HepG2 (cell line): Measurements from ENCODE around the gene LYRM1. TPM values are rescaled to one million over a fixed set of nuclear protein-coding genes. Genes with fewer than 3 reads are reported as not detected.

Experiments
- ATAD3A ChIP-seq: sonication (generic); formaldehyde crosslinking; IDR thresholded peaks from 2 replicates; pipeline ENCODE4 v1.4.0; 2020; ENCODE audit warnings: missing genetic modification reagents
- DPF2 ChIP-seq: sonication (generic); formaldehyde crosslinking; IDR thresholded peaks from 2 replicates; pipeline ENCODE4 v1.4.0; 2020; ENCODE audit warnings: mild to moderate bottlenecking, low read depth, missing genetic modification reagents, borderline replicate concordance
- EEA1 ChIP-seq: sonication (generic); formaldehyde crosslinking; IDR thresholded peaks from 2 replicates; pipeline ENCODE4 v1.5.1; 2020; ENCODE audit warnings: mild to moderate bottlenecking, missing genetic modification reagents, borderline replicate concordance
- FOXJ3 ChIP-seq: sonication (generic); formaldehyde crosslinking; IDR thresholded peaks from 2 replicates; pipeline ENCODE4 v1.4.0; 2020; ENCODE audit warnings: missing genetic modification reagents, mild to moderate bottlenecking, borderline replicate concordance
- FOXO1 ChIP-seq: sonication (generic); formaldehyde crosslinking; IDR thresholded peaks from 2 replicates; pipeline ENCODE4 v1.4.0; 2020; ENCODE audit warnings: missing genetic modification reagents
- HNRNPK ChIP-seq: fragments of 200-400 bp; formaldehyde crosslinking; IDR thresholded peaks from 2 replicates; pipeline ENCODE4 v1.6.1; 2018; ENCODE audit warnings: low read length, low read depth, moderate library complexity, mild to moderate bottlenecking; ENCODE audit not compliant: poor library complexity, severe bottlenecking
- IRF2 ChIP-seq: IDR thresholded peaks from 2 replicates; pipeline ENCODE4 v1.6.1; 2018; ENCODE audit warnings: missing genetic modification reagents, missing compliant biosample characterization
- KLF9 ChIP-seq: IDR thresholded peaks from 2 replicates; pipeline ENCODE4 v1.6.1; 2016; ENCODE audit warnings: low read depth
- LCORL ChIP-seq, 2 experiments: fragments of 450-650 bp in 1 of 2; sonication (generic) in 1 of 2; formaldehyde crosslinking in 1 of 2; IDR thresholded peaks; 2 replicates each; pipeline versions ENCODE4 v1.5.0 to v1.6.1; 2017 to 2020; ENCODE audit warnings: antibody characterized with exemption in 1 of 2, missing genetic modification reagents in 1 of 2
- MEIS2 ChIP-seq: sonication (generic); formaldehyde crosslinking; IDR thresholded peaks from 2 replicates; pipeline ENCODE4 v1.9.0; 2021; ENCODE audit warnings: mild to moderate bottlenecking, missing genetic modification reagents
- MXI1 ChIP-seq: IDR thresholded peaks from 3 replicates; pipeline ENCODE4 v1.6.1; 2012; ENCODE audit warnings: low read depth, low read length, inconsistent platforms, borderline replicate concordance
- NFE2L1 ChIP-seq: sonication (generic); formaldehyde crosslinking; IDR thresholded peaks from 2 replicates; pipeline ENCODE4 v1.4.0; 2020; ENCODE audit warnings: missing genetic modification reagents, mild to moderate bottlenecking, borderline replicate concordance
- SP2 ChIP-seq: sonication (generic); formaldehyde crosslinking; IDR thresholded peaks from 2 replicates; pipeline ENCODE4 v1.5.1; 2020; ENCODE audit warnings: mild to moderate bottlenecking, missing genetic modification reagents
- WIZ ChIP-seq: sonication (generic); formaldehyde crosslinking; IDR thresholded peaks from 2 replicates; pipeline ENCODE4 v1.5.1; 2020; ENCODE audit warnings: mild to moderate bottlenecking, missing genetic modification reagents
- ZKSCAN5 ChIP-seq: sonication (generic); formaldehyde crosslinking; IDR thresholded peaks from 2 replicates; pipeline ENCODE4 v1.5.1; 2020; ENCODE audit warnings: mild to moderate bottlenecking, missing genetic modification reagents
- ZMYM2 ChIP-seq: sonication (generic); formaldehyde crosslinking; IDR thresholded peaks from 2 replicates; pipeline ENCODE4 v1.8.0; 2022; ENCODE audit warnings: mild to moderate bottlenecking, missing genetic modification reagents
- ZMYM3 ChIP-seq: sonication (generic); formaldehyde crosslinking; IDR thresholded peaks from 2 replicates; pipeline ENCODE4 v1.5.1; 2020; ENCODE audit warnings: mild to moderate bottlenecking, missing genetic modification reagents
- ZNF501 ChIP-seq: sonication (generic); formaldehyde crosslinking; IDR thresholded peaks from 2 replicates; pipeline ENCODE4 v1.5.1; 2020; ENCODE audit warnings: mild to moderate bottlenecking, moderate library complexity, missing genetic modification reagents
- ZNF660 ChIP-seq: sonication (generic); formaldehyde crosslinking; IDR thresholded peaks from 2 replicates; pipeline ENCODE4 v1.5.1; 2020; ENCODE audit warnings: mild to moderate bottlenecking, low read depth, missing genetic modification reagents, borderline replicate concordance
- polyA plus RNA-seq, 8 experiments: library from polyadenylated mRNA; depleted of rRNA in 3 of 8; stranded (reverse) in 7 of 8; unstranded in 1 of 8; fragments of >200 nt; fragmentation: Illumina TruSeq in 4 of 8; extraction: Trizol in 4 of 8; gene quantifications; 2 replicates each; pipeline versions ENCODE4 v1.2.1 to v1.2.3, GENCODE V29; 2011 to 2016; ENCODE audit warnings: low read depth in 4 of 8, missing spikeins in 1 of 8, mixed read lengths in 1 of 8; ENCODE audit not compliant: insufficient read depth in 1 of 8
- total RNA-seq, 5 experiments: library from RNA; depleted of rRNA; stranded (reverse); fragments of >200 nt; fragmentation: Illumina TruSeq; extraction: Trizol; gene quantifications; 2 replicates each; pipeline ENCODE4 v1.2.3, GENCODE V29; 2016; ENCODE audit warnings: low read depth in 1 of 5
- TF ChIP-seq, protein P1 (sequence below): sonication (generic); formaldehyde crosslinking; conservative IDR thresholded peaks from 2 replicates; pipeline ENCODE4 v1.5.0; 2020; ENCODE audit warnings: missing genetic modification reagents
- TF ChIP-seq, protein P2 (sequence below): sonication (generic); formaldehyde crosslinking; IDR thresholded peaks from 2 replicates; pipeline ENCODE4 v1.5.0; 2020; ENCODE audit warnings: missing genetic modification reagents
- TF ChIP-seq, protein P3 (sequence below): sonication (generic); formaldehyde crosslinking; IDR thresholded peaks from 2 replicates; pipeline ENCODE4 v1.4.0; 2020; ENCODE audit warnings: mild to moderate bottlenecking, missing genetic modification reagents
- TF ChIP-seq, protein P4 (sequence below): sonication (generic); formaldehyde crosslinking; IDR thresholded peaks from 2 replicates; pipeline ENCODE4 v1.4.0; 2020; ENCODE audit warnings: mild to moderate bottlenecking, missing genetic modification reagents
- TF ChIP-seq, protein P5 (sequence below): IDR thresholded peaks from 2 replicates; pipeline ENCODE4 v1.6.1; 2016; ENCODE audit warnings: missing compliant biosample characterization, missing genetic modification reagents, borderline replicate concordance

Gene LYRM1
- total and polyA plus RNA-seq, 2 of the 13 experiments (the other 11 are each of a cell fraction or from before 2014, with no cell fraction given), result 59.2 to 82.6 TPM

DNA sequence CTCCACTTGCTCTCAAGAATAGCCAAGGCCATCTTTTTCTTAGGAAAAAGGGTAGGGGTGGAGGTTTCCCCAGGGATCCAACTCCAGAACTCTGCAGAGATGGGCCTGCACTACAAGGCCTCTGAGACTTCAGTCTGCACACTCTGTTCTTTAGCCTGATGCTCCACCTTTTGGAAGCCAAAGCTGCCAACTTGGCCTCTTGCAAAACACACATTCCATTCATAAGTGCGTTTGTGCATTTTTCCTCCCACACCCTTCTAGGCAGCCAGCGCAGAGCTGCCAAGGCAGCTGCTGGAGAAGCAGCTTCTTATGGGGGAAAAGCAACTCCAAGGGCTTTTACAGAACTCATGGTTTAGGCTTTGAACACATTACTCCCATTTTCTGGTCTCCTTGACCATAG lies 49.0 kb upstream of the LYRM1 start (continued):
- TF ChIP-seq ZNF660 (CRISPR knock-in tag) (no peak), KLF9 (no peak), ZNF501 (no peak), MEIS2 (CRISPR knock-in tag) (no peak), FOXO1 (CRISPR knock-in tag) (no peak), IRF2 (no peak), HNRNPK (no peak), ZMYM3 (CRISPR knock-in tag) (no peak), EEA1 (no peak), ZMYM2 (no peak), NFE2L1 (CRISPR knock-in tag) (no peak), ZKSCAN5 (CRISPR knock-in tag) (no peak), SP2 (no peak), MXI1 (no peak), LCORL (IDR thresholded peaks at IDR 0.05) (no peak), LCORL (CRISPR knock-in tag; IDR thresholded peaks at IDR 0.05) (no peak), DPF2 (CRISPR knock-in tag) (no peak), WIZ (CRISPR knock-in tag) (no peak), ATAD3A (CRISPR knock-in tag) (no peak), FOXJ3 (CRISPR knock-in tag) (no peak)
- TF ChIP-seq, protein P1, sequence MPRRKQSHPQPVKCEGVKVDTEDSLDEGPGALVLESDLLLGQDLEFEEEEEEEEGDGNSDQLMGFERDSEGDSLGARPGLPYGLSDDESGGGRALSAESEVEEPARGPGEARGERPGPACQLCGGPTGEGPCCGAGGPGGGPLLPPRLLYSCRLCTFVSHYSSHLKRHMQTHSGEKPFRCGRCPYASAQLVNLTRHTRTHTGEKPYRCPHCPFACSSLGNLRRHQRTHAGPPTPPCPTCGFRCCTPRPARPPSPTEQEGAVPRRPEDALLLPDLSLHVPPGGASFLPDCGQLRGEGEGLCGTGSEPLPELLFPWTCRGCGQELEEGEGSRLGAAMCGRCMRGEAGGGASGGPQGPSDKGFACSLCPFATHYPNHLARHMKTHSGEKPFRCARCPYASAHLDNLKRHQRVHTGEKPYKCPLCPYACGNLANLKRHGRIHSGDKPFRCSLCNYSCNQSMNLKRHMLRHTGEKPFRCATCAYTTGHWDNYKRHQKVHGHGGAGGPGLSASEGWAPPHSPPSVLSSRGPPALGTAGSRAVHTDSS, result no peak
- TF ChIP-seq, protein P2, sequence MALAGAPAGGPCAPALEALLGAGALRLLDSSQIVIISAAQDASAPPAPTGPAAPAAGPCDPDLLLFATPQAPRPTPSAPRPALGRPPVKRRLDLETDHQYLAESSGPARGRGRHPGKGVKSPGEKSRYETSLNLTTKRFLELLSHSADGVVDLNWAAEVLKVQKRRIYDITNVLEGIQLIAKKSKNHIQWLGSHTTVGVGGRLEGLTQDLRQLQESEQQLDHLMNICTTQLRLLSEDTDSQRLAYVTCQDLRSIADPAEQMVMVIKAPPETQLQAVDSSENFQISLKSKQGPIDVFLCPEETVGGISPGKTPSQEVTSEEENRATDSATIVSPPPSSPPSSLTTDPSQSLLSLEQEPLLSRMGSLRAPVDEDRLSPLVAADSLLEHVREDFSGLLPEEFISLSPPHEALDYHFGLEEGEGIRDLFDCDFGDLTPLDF, result no peak
- TF ChIP-seq, protein P3, sequence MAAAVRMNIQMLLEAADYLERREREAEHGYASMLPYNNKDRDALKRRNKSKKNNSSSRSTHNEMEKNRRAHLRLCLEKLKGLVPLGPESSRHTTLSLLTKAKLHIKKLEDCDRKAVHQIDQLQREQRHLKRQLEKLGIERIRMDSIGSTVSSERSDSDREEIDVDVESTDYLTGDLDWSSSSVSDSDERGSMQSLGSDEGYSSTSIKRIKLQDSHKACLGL (CRISPR knock-in tag), result no peak
- TF ChIP-seq, protein P4, sequence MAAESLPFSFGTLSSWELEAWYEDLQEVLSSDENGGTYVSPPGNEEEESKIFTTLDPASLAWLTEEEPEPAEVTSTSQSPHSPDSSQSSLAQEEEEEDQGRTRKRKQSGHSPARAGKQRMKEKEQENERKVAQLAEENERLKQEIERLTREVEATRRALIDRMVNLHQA (CRISPR knock-in tag), result no peak
- TF ChIP-seq, protein P5, sequence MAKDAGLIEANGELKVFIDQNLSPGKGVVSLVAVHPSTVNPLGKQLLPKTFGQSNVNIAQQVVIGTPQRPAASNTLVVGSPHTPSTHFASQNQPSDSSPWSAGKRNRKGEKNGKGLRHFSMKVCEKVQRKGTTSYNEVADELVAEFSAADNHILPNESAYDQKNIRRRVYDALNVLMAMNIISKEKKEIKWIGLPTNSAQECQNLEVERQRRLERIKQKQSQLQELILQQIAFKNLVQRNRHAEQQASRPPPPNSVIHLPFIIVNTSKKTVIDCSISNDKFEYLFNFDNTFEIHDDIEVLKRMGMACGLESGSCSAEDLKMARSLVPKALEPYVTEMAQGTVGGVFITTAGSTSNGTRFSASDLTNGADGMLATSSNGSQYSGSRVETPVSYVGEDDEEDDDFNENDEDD (CRISPR knock-in tag), result no peak
